ENCODE data around the gene NOP14. TPM values are rescaled to one million over a fixed set of nuclear protein-coding genes. Genes with fewer than 3 reads are reported as not detected.
"Not testable (repeated sequence)": the region's sequence is repeated elsewhere in the genome, so short reads cannot be mapped to it uniquely, and the experiment has no call there.

Gene NOP14
- total RNA-seq, 1 donor from 2014 or later = 142 TPM

GRCh38 chr4:2955186-2956044, 7.8 kb downstream of the NOP14 start:
- Mint-ChIP-seq H3K4me3 (peak overlapping the region; percentile 80), H3K36me3 (ENCODE audit: low read depth) (peaks cover 70% of the 10 kb centered on the region)

GRCh38 chr4:2954358-2955185, 8.6 kb downstream of the NOP14 start:
- H3K27me3 Mint-ChIP-seq (ENCODE audit: insufficient read depth) = no peaks in the 10 kb centered on the region
- H3K4me1 Mint-ChIP-seq (ENCODE audit: low read depth) = peaks cover 72% of the 10 kb centered on the region
- H3K27ac Mint-ChIP-seq = peak overlapping the region; percentile 98
- intact Hi-C loops (cut with micrococcal nuclease) = loop anchor here (1.0 to 2.0 kb wide), 9 partner anchors 8 to 418 kb away; partner anchors contain the start of genes FAM193A, HTT, HTT-AS and TNIP2
- peak; percentile 64 for DNase-seq (ENCODE audit: low spot score)
- no peaks in the 10 kb centered on the region for H3K9me3 Mint-ChIP-seq
- H3K4me3 Mint-ChIP-seq = peak overlapping the region; percentile 80
- peaks cover 75% of the 10 kb centered on the region for H3K36me3 Mint-ChIP-seq (ENCODE audit: low read depth)

More at GRCh38 chr4:2955186-2956044, 7.8 kb downstream of the NOP14 start:
- intact Hi-C loops (cut with micrococcal nuclease) = loop anchor here (2.0 kb wide), 4 partner anchors 109 to 419 kb away; partner anchors contain the start of genes FAM193A, HTT and HTT-AS
- not testable (repeated sequence) for DNase-seq (ENCODE audit: low spot score); H3K27me3 Mint-ChIP-seq (ENCODE audit: insufficient read depth); H3K9me3 Mint-ChIP-seq
- Mint-ChIP-seq H3K4me1 (ENCODE audit: low read depth) (peaks cover 69% of the 10 kb centered on the region), H3K27ac (peak overlapping the region; percentile 98)

GRCh38 chr4:2953496-2953895, 9.7 kb downstream of the NOP14 start:
- Mint-ChIP-seq H3K36me3 (ENCODE audit: low read depth) (peaks cover 74% of the 10 kb centered on the region), H3K9me3 (no peaks in the 10 kb centered on the region), H3K27ac (peak overlapping the region; percentile 98), H3K27me3 (ENCODE audit: insufficient read depth) (no peaks in the 10 kb centered on the region), H3K4me1 (ENCODE audit: low read depth) (peaks cover 66% of the 10 kb centered on the region), H3K4me3 (peak overlapping the region; percentile 80)
- intact Hi-C loops (cut with micrococcal nuclease) = no loop called here
- no peak for DNase-seq (ENCODE audit: low spot score)

- Mint-ChIP-seq H3K9me3 (no peaks in the 10 kb centered on the region), H3K4me3 (peak overlapping the region; percentile 34), H3K27ac (peak overlapping the region; percentile 66), H3K4me1 (ENCODE audit: low read depth) (peaks cover 42% of the 10 kb centered on the region), H3K36me3 (ENCODE audit: low read depth) (peaks cover 72% of the 10 kb centered on the region), H3K27me3 (ENCODE audit: insufficient read depth) (no peaks in the 10 kb centered on the region)
- no peak for DNase-seq (ENCODE audit: low spot score)
- intact Hi-C loops (cut with micrococcal nuclease) = no loop called here
Measured at GRCh38 chr4:2950221-2950989, 12.8 kb downstream of the NOP14 start.

GRCh38 chr4:2949782-2950125, 13.5 kb downstream of the NOP14 start:
- Mint-ChIP-seq H3K27me3 (ENCODE audit: insufficient read depth) (no peaks in the 10 kb centered on the region), H3K9me3 (no peaks in the 10 kb centered on the region), H3K4me1 (ENCODE audit: low read depth) (peaks cover 40% of the 10 kb centered on the region), H3K27ac (no peak overlapping the region), H3K4me3 (no peak overlapping the region), H3K36me3 (ENCODE audit: low read depth) (peaks cover 77% of the 10 kb centered on the region)
- intact Hi-C loops (cut with micrococcal nuclease) = no loop called here
- DNase-seq (ENCODE audit: low spot score) = no peak

GRCh38 chr4:2948895-2949781, 14.1 kb downstream of the NOP14 start:
- DNase-seq (ENCODE audit: low spot score) = no peak
- peak overlapping the region; percentile 34 for H3K27ac Mint-ChIP-seq
- H3K36me3 Mint-ChIP-seq (ENCODE audit: low read depth) = peaks cover 71% of the 10 kb centered on the region

GRCh38 chr4:2947926-2948325, 15.3 kb downstream of the NOP14 start:
- no peak overlapping the region for H3K4me3 Mint-ChIP-seq
- H3K36me3 Mint-ChIP-seq (ENCODE audit: low read depth) = peaks cover 68% of the 10 kb centered on the region
- intact Hi-C loops (cut with micrococcal nuclease) = no loop called here
- DNase-seq (ENCODE audit: low spot score) = no peak
- H3K9me3 Mint-ChIP-seq = no peaks in the 10 kb centered on the region
- no peaks in the 10 kb centered on the region for H3K27me3 Mint-ChIP-seq (ENCODE audit: insufficient read depth)
- peak overlapping the region; percentile 15 for H3K27ac Mint-ChIP-seq
- H3K4me1 Mint-ChIP-seq (ENCODE audit: low read depth) = peaks cover 26% of the 10 kb centered on the region

More at GRCh38 chr4:2948895-2949781, 14.1 kb downstream of the NOP14 start:
- peaks cover 34% of the 10 kb centered on the region for H3K4me1 Mint-ChIP-seq (ENCODE audit: low read depth)
- H3K27me3 Mint-ChIP-seq (ENCODE audit: insufficient read depth) = no peaks in the 10 kb centered on the region
- intact Hi-C loops (cut with micrococcal nuclease) = no loop called here
- no peak overlapping the region for H3K4me3 Mint-ChIP-seq
- H3K9me3 Mint-ChIP-seq = no peaks in the 10 kb centered on the region

GRCh38 chr4:2946812-2947600, 16.2 kb downstream of the NOP14 start:
- intact Hi-C loops (cut with micrococcal nuclease) = no loop called here
- Mint-ChIP-seq H3K36me3 (ENCODE audit: low read depth) (peaks cover 68% of the 10 kb centered on the region), H3K4me3 (no peak overlapping the region), H3K27ac (no peak overlapping the region), H3K9me3 (no peaks in the 10 kb centered on the region), H3K27me3 (ENCODE audit: insufficient read depth) (no peaks in the 10 kb centered on the region), H3K4me1 (ENCODE audit: low read depth) (peaks cover 27% of the 10 kb centered on the region)
- DNase-seq (ENCODE audit: low spot score) = no peak

- H3K9me3 Mint-ChIP-seq; H3K27ac Mint-ChIP-seq; H3K4me3 Mint-ChIP-seq; H3K27me3 Mint-ChIP-seq (ENCODE audit: insufficient read depth); DNase-seq (ENCODE audit: low spot score); intact Hi-C loops (cut with micrococcal nuclease): not testable (repeated sequence)
- peaks cover 27% of the 10 kb centered on the region for H3K4me1 Mint-ChIP-seq (ENCODE audit: low read depth)
- peaks cover 63% of the 10 kb centered on the region for H3K36me3 Mint-ChIP-seq (ENCODE audit: low read depth)
Measured at GRCh38 chr4:2945619-2946604, 17.3 kb downstream of the NOP14 start.

GRCh38 chr4:2944586-2945526, 18.4 kb downstream of the NOP14 start:
- no peak for DNase-seq (ENCODE audit: low spot score)
- intact Hi-C loops (cut with micrococcal nuclease) = no loop called here
- peaks cover 19% of the 10 kb centered on the region for H3K4me1 Mint-ChIP-seq (ENCODE audit: low read depth)
- H3K36me3 Mint-ChIP-seq (ENCODE audit: low read depth) = peaks cover 64% of the 10 kb centered on the region
- no peaks in the 10 kb centered on the region for H3K27me3 Mint-ChIP-seq (ENCODE audit: insufficient read depth)
- no peak overlapping the region for H3K4me3 Mint-ChIP-seq
- no peaks in the 10 kb centered on the region for H3K9me3 Mint-ChIP-seq
- no peak overlapping the region for H3K27ac Mint-ChIP-seq

Data from activated T-helper 1 cell treated with anti-CD3 and anti-CD28 coated beads, Interleukin-12 subunit alpha, Interleukin-12 subunit beta, Interleukin-2, Interleukin-4 antibody, amounts not matched to agents 30 ng/mL and 10 ng/mL and 1 ng/mL, durations not matched to agents 14 hours and 24 hours and 36 hours (primary cell).